Retinal pigment epithelial cell (primary cell): ENCODE data around the gene SLC9A3.

ENCODE experiments used
- DNase-seq: peaks from one replicate; pipeline ENCODE4 v3.0.0-alpha.2; 2010; ENCODE audit warnings: low read depth
- H3K4me3 ChIP-seq: 2 replicates; pipeline ENCODE4 v1.5.1; 2011; ENCODE audit warnings: mild to moderate bottlenecking, low read length, control low read depth, moderate library complexity
- CTCF ChIP-seq: conservative IDR thresholded peaks from 2 replicates; pipeline ENCODE4 v1.5.1; 2011; ENCODE audit warnings: low read depth, low read length, control low read depth, inconsistent platforms

Gene SLC9A3

GRCh38 chr5:442335-443238 lies 81.7 kb downstream of the SLC9A3 start, which contains the start of gene EXOC3:
Gene EXOC3, plus strand, starts transcription at chr5:443176. Its CDS starts 3,030 bp downstream, at chr5:446206.
- H3K4me3 ChIP-seq, result peak within 1 kb of the TSS; percentile 97
- TF ChIP-seq CTCF, result no peak
- no peak for DNase-seq

GRCh38 chr5:441996-442334 lies 82.3 kb downstream of the SLC9A3 start:
- DNase-seq, result no peak
- TF ChIP-seq CTCF, result no peak
- peak overlapping the region; percentile 79 for H3K4me3 ChIP-seq

DNA sequence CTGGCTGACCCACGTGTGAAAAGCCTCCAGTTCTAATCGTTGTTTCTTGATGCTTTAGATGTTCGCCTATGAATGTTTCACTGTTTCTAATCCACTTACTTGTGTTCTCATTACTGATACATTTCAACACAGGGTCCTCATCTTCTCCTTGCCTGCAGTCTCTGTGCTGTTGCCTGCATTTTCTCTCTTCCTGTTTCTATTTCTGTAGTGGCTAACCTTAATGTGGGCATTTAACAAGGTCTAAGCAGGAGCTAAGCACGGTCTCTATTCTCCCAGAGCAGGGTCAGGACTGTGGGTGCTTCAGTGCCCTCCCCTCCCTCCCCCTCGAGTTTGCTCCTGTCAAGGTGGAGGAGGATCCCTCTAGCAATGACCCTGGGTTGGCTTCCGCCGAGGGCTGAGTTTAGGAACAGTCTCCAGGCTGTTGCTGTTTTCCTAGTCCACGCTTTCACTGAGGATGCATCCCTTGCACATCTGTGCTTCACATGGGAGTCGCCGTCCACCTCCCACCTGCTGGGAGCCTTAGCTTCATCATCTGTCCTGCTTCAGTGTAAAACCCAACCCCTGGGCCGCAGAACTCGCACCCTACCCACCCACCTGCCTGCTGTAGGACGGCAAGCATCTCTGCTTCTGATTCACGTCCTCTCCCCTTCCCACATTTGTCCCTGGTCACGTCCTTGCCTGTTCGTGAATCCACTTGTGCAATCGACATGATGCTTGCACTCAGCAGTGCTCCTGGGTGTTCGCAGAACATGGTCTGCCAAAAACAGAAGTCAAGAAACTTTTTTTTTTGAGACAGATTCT lies 83.6 kb downstream of the SLC9A3 start:
- H3K4me3 ChIP-seq, result no peak overlapping the region
- no peak for TF ChIP-seq CTCF
- no peak for DNase-seq

GRCh38 chr5:439636-440035 lies 84.6 kb downstream of the SLC9A3 start:
- no peak overlapping the region for H3K4me3 ChIP-seq
- TF ChIP-seq CTCF, result no peak
- DNase-seq, result no peak

GRCh38 chr5:439181-439580 lies 85.1 kb downstream of the SLC9A3 start:
- no peak for TF ChIP-seq CTCF
- DNase-seq, result no peak
- H3K4me3 ChIP-seq, result no peak overlapping the region

DNA sequence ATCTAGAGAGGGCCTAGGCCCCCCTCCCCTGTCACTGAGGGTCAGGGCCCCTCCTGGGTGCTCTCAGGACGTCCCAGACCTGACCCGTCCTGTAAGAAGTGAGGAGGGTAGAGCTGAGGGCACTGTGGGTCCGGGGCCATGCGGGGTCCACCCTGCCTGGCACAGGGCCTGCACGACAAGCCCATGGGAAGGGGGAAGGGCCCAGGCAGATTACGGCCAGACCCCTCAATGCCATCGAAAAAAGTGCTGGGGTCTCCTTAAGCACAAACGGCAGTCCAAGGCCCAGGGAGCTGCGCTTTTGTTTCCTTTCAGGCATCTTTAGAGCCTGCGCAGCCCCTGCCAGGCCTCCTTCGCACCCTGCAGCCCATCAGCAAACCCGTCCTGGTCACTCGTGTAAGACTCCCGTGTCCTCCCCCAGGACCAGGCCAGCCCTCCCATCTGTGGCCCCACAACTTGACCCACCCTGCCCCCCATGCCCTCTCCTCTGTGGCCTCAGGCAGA lies 85.7 kb downstream of the SLC9A3 start:
- DNase-seq, result no peak
- no peak for TF ChIP-seq CTCF
- no peak overlapping the region for H3K4me3 ChIP-seq
